Endothelial cell of umbilical vein (primary cell): ENCODE data around the gene ZNF79. TPM values are rescaled to one million over a fixed set of nuclear protein-coding genes. Genes with fewer than 3 reads are reported as not detected.

Experiments used
- BruUV-seq: library from RNA; stranded (reverse); fragments of 400-500 nt; replicated peaks from 2 replicates; lab custom pipeline; 2021; lab: Mats Ljungman, UMichigan
- CTCF ChIA-PET: fragments of 300-600, 350-600 bp; sonication (Branson Sonifier 250); formaldehyde crosslinking; loops from one replicate; lab custom pipeline; 2021; ENCODE audit warnings: antibody characterized with exemption, inconsistent platforms; lab: Charles Lee
- POLR2A ChIA-PET: fragments of 300-600, 350-600 bp; sonication (Branson Sonifier 250); formaldehyde crosslinking; loops from one replicate; lab custom pipeline; 2021; ENCODE audit warnings: antibody characterized with exemption, inconsistent platforms; lab: Charles Lee
- DNase-seq: peaks from one replicate; pipeline ENCODE4 v3.0.0-alpha.2; 2011; ENCODE audit warnings: low read depth, low spot score
- FAIRE-seq: peaks from 2 replicates; lab custom pipeline; 2011; peaks lifted over from hg19 to GRCh38; lab: Jason Lieb, UNC
- H2AFZ ChIP-seq: 2 replicates; pipeline ENCODE4 v1.6.0; 2012; ENCODE audit warnings: low read depth, low read length, control low read depth, inconsistent platforms
- H3K27ac ChIP-seq: 2 replicates; pipeline ENCODE4 v1.5.1; 2011; ENCODE audit warnings: low read depth, mild to moderate bottlenecking, control low read depth, low read length, moderate library complexity; ENCODE audit not compliant: insufficient read depth
- H3K27me3 ChIP-seq, 2 experiments: 2 replicates each; pipeline versions ENCODE4 v1.6.0 to v1.6.1; 2011; ENCODE audit warnings: low read length in 2 of 2, mixed read lengths in 1 of 2; ENCODE audit not compliant: control insufficient read depth in 2 of 2, insufficient read depth in 2 of 2
- H3K36me3 ChIP-seq, 2 experiments: 2 replicates in 1 of 2; 3 replicates in 1 of 2; pipeline ENCODE4 v1.5.1; 2011; ENCODE audit warnings: low read length in 2 of 2, mild to moderate bottlenecking in 1 of 2, moderate library complexity in 1 of 2; ENCODE audit not compliant: control insufficient read depth in 2 of 2, insufficient read depth in 2 of 2; ENCODE audit errors: extremely low read depth in 1 of 2
- H3K4me1 ChIP-seq: 3 replicates; pipeline ENCODE4 v1.5.1; 2011; ENCODE audit warnings: mild to moderate bottlenecking, low read length; ENCODE audit not compliant: control insufficient read depth, insufficient read depth; ENCODE audit errors: extremely low read depth
- H3K4me2 ChIP-seq: 2 replicates; pipeline ENCODE4 v1.6.1; 2011; ENCODE audit warnings: low read length, control low read depth, mixed read lengths; ENCODE audit not compliant: insufficient read depth
- H3K4me3 ChIP-seq, 3 experiments: fragments of 200-600 bp in 1 of 3; sonication (generic), shearing (Covaris generic) in 1 of 3; replicated peaks in 1 of 3; 2 replicates each; pipeline ENCODE4 v1.5.1; 2011 to 2016; ENCODE audit warnings: control low read depth in 3 of 3, low read length in 3 of 3, mild to moderate bottlenecking in 2 of 3, inconsistent platforms in 1 of 3, low read depth in 1 of 3, moderate library complexity in 1 of 3; ENCODE audit not compliant: insufficient read depth in 1 of 3
- H3K79me2 ChIP-seq: 2 replicates; pipeline ENCODE4 v1.6.0; 2012; ENCODE audit warnings: low read length, inconsistent platforms; ENCODE audit not compliant: control insufficient read depth, insufficient read depth
- H3K9ac ChIP-seq: replicated peaks from 2 replicates; pipeline ENCODE3; 2011; ENCODE audit warnings: low read length, control low read depth; ENCODE audit not compliant: insufficient read depth; ENCODE audit errors: extremely low read depth
- H3K9me1 ChIP-seq: replicated peaks from 3 replicates; pipeline ENCODE4 v1.6.0; 2011; ENCODE audit warnings: mild to moderate bottlenecking, low read length; ENCODE audit not compliant: control insufficient read depth, insufficient read depth; ENCODE audit errors: extremely low read depth
- H3K9me3 ChIP-seq: replicated peaks from 2 replicates; pipeline ENCODE4 v1.5.1; 2012; ENCODE audit warnings: low read length, inconsistent platforms; ENCODE audit not compliant: control insufficient read depth, insufficient read depth
- H4K20me1 ChIP-seq: replicated peaks from 2 replicates; pipeline ENCODE3; 2011; ENCODE audit warnings: mild to moderate bottlenecking, low read length; ENCODE audit not compliant: control insufficient read depth, insufficient read depth; ENCODE audit errors: extremely low read depth
- EZH2 ChIP-seq: IDR thresholded peaks from 2 replicates; pipeline ENCODE4 v1.6.1; 2012; ENCODE audit warnings: borderline replicate concordance, low read depth, mild to moderate bottlenecking, moderate library complexity, low read length, inconsistent platforms; ENCODE audit not compliant: severe bottlenecking
- FOS ChIP-seq: IDR thresholded peaks from 2 replicates; pipeline ENCODE4 v1.6.1; 2011; ENCODE audit warnings: mild to moderate bottlenecking, low read length, moderate library complexity, borderline replicate concordance; ENCODE audit not compliant: insufficient read depth
- GATA2 ChIP-seq: IDR thresholded peaks from 2 replicates; pipeline ENCODE4 v1.7.0; 2011; ENCODE audit warnings: low read depth, mild to moderate bottlenecking, moderate library complexity, mixed read lengths, low read length; ENCODE audit not compliant: insufficient read length, insufficient read depth
- JUN ChIP-seq: IDR thresholded peaks from 2 replicates; pipeline ENCODE4 v1.6.1; 2011; ENCODE audit warnings: borderline replicate concordance, low read depth; ENCODE audit not compliant: insufficient read length, insufficient read depth
- MAX ChIP-seq: IDR thresholded peaks from 2 replicates; pipeline ENCODE4 v1.6.1; 2011; ENCODE audit not compliant: insufficient read depth, insufficient read length
- MYC ChIP-seq: IDR thresholded peaks from one replicate; pipeline ENCODE4 v1.6.1; 2011; ENCODE audit warnings: mild to moderate bottlenecking, low read depth, low read length
- POLR2A ChIP-seq: IDR thresholded peaks from 2 replicates; pipeline ENCODE4 v1.6.1; 2012; ENCODE audit warnings: low read depth, mild to moderate bottlenecking, control low read depth, low read length
- POLR2AphosphoS5 ChIP-seq: IDR thresholded peaks from 2 replicates; pipeline ENCODE4 v1.6.1; 2012; ENCODE audit warnings: low read depth, mild to moderate bottlenecking, control low read depth, low read length, moderate library complexity; ENCODE audit not compliant: insufficient read depth
- dilution Hi-C: fragments of 300-500 bp; cut with MboI; formaldehyde crosslinking; loops from one replicate; pipeline ENCODE4 v1.15.0; 2019; ENCODE audit warnings: low sequenced_read_pairs; ENCODE audit not compliant: extremely low pct_ligation_motif_present
- intact Hi-C: fragments of 100-400 bp; cut with micrococcal nuclease; formaldehyde crosslinking; loops from one replicate; pipeline ENCODE4 v1.10.0; 2022
- polyA plus RNA-seq, 4 experiments: library from polyadenylated mRNA; depleted of rRNA in 3 of 4; stranded (reverse) in 3 of 4; unstranded in 1 of 4; fragments of >200 nt; gene quantifications; 2 replicates each; pipeline versions ENCODE4 v1.2.1 to v1.2.3, GENCODE V29; 2011 to 2012; ENCODE audit warnings: missing spikeins in 1 of 4
- total RNA-seq: library from RNA; stranded (reverse); gene quantifications from 2 replicates; pipeline ENCODE4 v1.2.3, GENCODE V29; 2021
- TF ChIP-seq, protein P1 (sequence below), 2 donors: IDR thresholded peaks; 1 replicate in 1 of 2; 2 replicates in 1 of 2; pipeline ENCODE4 v1.5.1; 2011; ENCODE audit warnings: low read length in 2 of 2, mild to moderate bottlenecking in 2 of 2, moderate library complexity in 2 of 2, control low read depth in 1 of 2, inconsistent platforms in 1 of 2, low read depth in 1 of 2; ENCODE audit not compliant: insufficient read depth in 1 of 2; ENCODE audit errors: extremely low read depth in 1 of 2

Gene ZNF79
- total and polyA plus RNA-seq, 2 donors (not counting 3 experiments of a cell fraction or from before 2014, with no cell fraction given), result 6.3 to 10.6 TPM

- no peak overlapping the region for H3K9ac ChIP-seq
- no peaks in the 10 kb centered on the region for H4K20me1 ChIP-seq
- no peak overlapping the region for H2AFZ ChIP-seq
- CTCF ChIA-PET, result interaction anchor here (0.6 kb wide), 1 partner anchor 10 kb away, joined by 5 read pairs; no protein-coding TSS in a partner anchor
- no peaks in the 10 kb centered on the region for H3K9me1 ChIP-seq
- no peaks in the 10 kb centered on the region for H3K9me3 ChIP-seq
- H3K27ac ChIP-seq, result no peak overlapping the region
- intact Hi-C loops (no loop called here), dilution Hi-C loops (no loop called here)
- no peak overlapping the region for H3K4me2 ChIP-seq
- peaks cover 3 to 6% of the 10 kb centered on the region in 2 experiments for H3K36me3 ChIP-seq
- no peak for DNase-seq
- no peaks in the 10 kb centered on the region for H3K79me2 ChIP-seq
- POLR2A ChIA-PET, result no interaction called here
- no TSS peak for BruUV-seq
- no peak for TF ChIP-seq MYC
- TF ChIP-seq JUN, result no peak
- FAIRE-seq, result no peak
- no peaks in the 10 kb centered on the region for H3K4me1 ChIP-seq
- no peaks in the 10 kb centered on the region for H3K27me3 ChIP-seq
- H3K4me3 ChIP-seq, result no peak overlapping the region
Measured at GRCh38 chr9:127403507-127404192, 20.5 kb upstream of the ZNF79 start.

GRCh38 chr9:127404631-127405030 lies 19.6 kb upstream of the ZNF79 start:
- TF ChIP-seq JUN (no peak), GATA2 (no peak), POLR2AphosphoS5 (no peak), EZH2 (no peak), MAX (no peak), POLR2A (no peak), FOS (no peak), MYC (no peak)
- TF ChIP-seq, protein P1, sequence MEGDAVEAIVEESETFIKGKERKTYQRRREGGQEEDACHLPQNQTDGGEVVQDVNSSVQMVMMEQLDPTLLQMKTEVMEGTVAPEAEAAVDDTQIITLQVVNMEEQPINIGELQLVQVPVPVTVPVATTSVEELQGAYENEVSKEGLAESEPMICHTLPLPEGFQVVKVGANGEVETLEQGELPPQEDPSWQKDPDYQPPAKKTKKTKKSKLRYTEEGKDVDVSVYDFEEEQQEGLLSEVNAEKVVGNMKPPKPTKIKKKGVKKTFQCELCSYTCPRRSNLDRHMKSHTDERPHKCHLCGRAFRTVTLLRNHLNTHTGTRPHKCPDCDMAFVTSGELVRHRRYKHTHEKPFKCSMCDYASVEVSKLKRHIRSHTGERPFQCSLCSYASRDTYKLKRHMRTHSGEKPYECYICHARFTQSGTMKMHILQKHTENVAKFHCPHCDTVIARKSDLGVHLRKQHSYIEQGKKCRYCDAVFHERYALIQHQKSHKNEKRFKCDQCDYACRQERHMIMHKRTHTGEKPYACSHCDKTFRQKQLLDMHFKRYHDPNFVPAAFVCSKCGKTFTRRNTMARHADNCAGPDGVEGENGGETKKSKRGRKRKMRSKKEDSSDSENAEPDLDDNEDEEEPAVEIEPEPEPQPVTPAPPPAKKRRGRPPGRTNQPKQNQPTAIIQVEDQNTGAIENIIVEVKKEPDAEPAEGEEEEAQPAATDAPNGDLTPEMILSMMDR (IDR thresholded peaks at IDR 0.05; ENCODE audit: extremely low read depth in 1 of 2, insufficient read depth in 1 of 2, low read depth in 1 of 2, low read length in 2 of 2), result no peak
- no peak for DNase-seq
- H3K9ac ChIP-seq, result no peak overlapping the region
- intact Hi-C loops, result no loop called here
- no peak overlapping the region for H3K27ac ChIP-seq
- H3K9me3 ChIP-seq, result no peaks in the 10 kb centered on the region
- no peaks in the 10 kb centered on the region for H3K79me2 ChIP-seq
- peaks cover 3 to 6% of the 10 kb centered on the region in 2 experiments for H3K36me3 ChIP-seq
- FAIRE-seq, result no peak
- no peak overlapping the region for H3K4me3 ChIP-seq
- H3K4me2 ChIP-seq, result no peak overlapping the region
- dilution Hi-C loops, result no loop called here
- BruUV-seq, result no TSS peak
- no peaks in the 10 kb centered on the region for H3K27me3 ChIP-seq
- no peaks in the 10 kb centered on the region for H3K9me1 ChIP-seq
- no peaks in the 10 kb centered on the region for H4K20me1 ChIP-seq
- no peaks in the 10 kb centered on the region for H3K4me1 ChIP-seq
- CTCF ChIA-PET, result no interaction called here
- POLR2A ChIA-PET, result no interaction called here
- H2AFZ ChIP-seq, result no peak overlapping the region
